ENCODE results near the gene THY1.
"Not testable (repeated sequence)": the region's sequence is repeated elsewhere in the genome, so short reads cannot be mapped to it uniquely, and the experiment has no call there.

THY1 gene

GRCh38 chr11:119417726-119418540 lies 5.0 kb downstream of the THY1 start:
- DNase-seq = no peak

GRCh38 chr11:119416606-119417580 lies 6.1 kb downstream of the THY1 start:
- no peak for DNase-seq

GRCh38 chr11:119415966-119416365 lies 7.0 kb downstream of the THY1 start:
- DNase-seq = no peak

- DNase-seq = no peak
Observed at GRCh38 chr11:119415517-119415916, 7.5 kb downstream of the THY1 start.

GRCh38 chr11:119414734-119415133 lies 8.2 kb downstream of the THY1 start:
- no peak for DNase-seq

- DNase-seq = no peak
Observed at GRCh38 chr11:119414321-119414720, 8.7 kb downstream of the THY1 start.

GRCh38 chr11:119412072-119412471 lies 10.9 kb downstream of the THY1 start:
- no peak for DNase-seq

GRCh38 chr11:119410501-119410900 lies 12.5 kb downstream of the THY1 start:
- no peak for DNase-seq

GRCh38 chr11:119409731-119410130 lies 13.2 kb downstream of the THY1 start:
- no peak for DNase-seq

GRCh38 chr11:119406005-119406404 lies 17.0 kb downstream of the THY1 start:
- no peak for DNase-seq

GRCh38 chr11:119405448-119405847 lies 17.5 kb downstream of the THY1 start:
- DNase-seq = not testable (repeated sequence)

GRCh38 chr11:119404872-119405271 lies 18.1 kb downstream of the THY1 start:
- no peak for DNase-seq

- no peak for DNase-seq
Observed at GRCh38 chr11:119403021-119403420, 20.0 kb downstream of the THY1 start.

- DNase-seq = no peak
Observed at GRCh38 chr11:119402470-119402869, 20.5 kb downstream of the THY1 start.

- no peak for DNase-seq
Observed at GRCh38 chr11:119400860-119401259, 22.1 kb downstream of the THY1 start.

GRCh38 chr11:119397740-119398139 lies 25.2 kb downstream of the THY1 start:
- no peak for DNase-seq

- DNase-seq = no peak
Observed at GRCh38 chr11:119396835-119397234, 26.1 kb downstream of the THY1 start.

GRCh38 chr11:119391275-119391674 lies 31.7 kb downstream of the THY1 start:
- no peak for DNase-seq

GRCh38 chr11:119389611-119390254 lies 33.2 kb downstream of the THY1 start:
- no peak for DNase-seq

GRCh38 chr11:119388103-119388502 lies 34.9 kb downstream of the THY1 start:
- DNase-seq = no peak

- DNase-seq = no peak
Observed at GRCh38 chr11:119384332-119384731, 38.6 kb downstream of the THY1 start.

- DNase-seq = not testable (repeated sequence)
Observed at GRCh38 chr11:119382513-119382912, 40.5 kb downstream of the THY1 start.

GRCh38 chr11:119382101-119382500 lies 40.9 kb downstream of the THY1 start:
- DNase-seq = no peak

Data from activated CD4-positive, alpha-beta T cell treated with anti-CD3 and anti-CD28 coated beads, Interleukin-2, amount 50 U/mL, for 4 hours (primary cell).